Brain microvascular endothelial cell (primary cell): ENCODE measurements around the gene NAP1L1.

Experiments
- DNase-seq: peaks from one replicate; pipeline ENCODE4 v3.0.0-alpha.2; 2020
- H3K27ac ChIP-seq: fragments of 250-450 bp; sonication (Bioruptor Pico); 2 replicates; pipeline ENCODE4 v1.5.1; 2020; ENCODE audit warnings: mild to moderate bottlenecking, moderate library complexity
- H3K27me3 ChIP-seq: fragments of 250-450 bp; sonication (Bioruptor Pico); replicated peaks from 2 replicates; pipeline ENCODE4 v1.5.1; 2020; ENCODE audit warnings: mild to moderate bottlenecking
- H3K36me3 ChIP-seq: fragments of 250-450 bp; sonication (Bioruptor Pico); replicated peaks from 2 replicates; pipeline ENCODE4 v1.5.1; 2020; ENCODE audit warnings: mild to moderate bottlenecking
- H3K4me3 ChIP-seq: 2 replicates; pipeline ENCODE4 v1.5.1; 2011; ENCODE audit warnings: low read depth, mild to moderate bottlenecking, control low read depth, low read length, moderate library complexity
- CTCF ChIP-seq: IDR thresholded peaks from 2 replicates; pipeline ENCODE4 v1.5.1; 2011; ENCODE audit warnings: low read depth, mild to moderate bottlenecking, moderate library complexity, low read length, control low read depth, inconsistent platforms; ENCODE audit errors: missing control alignments
- in situ Hi-C: cut with HindIII; loops from 2 replicates; pipeline ENCODE4 v1.10.0; 2017; ENCODE audit warnings: low sequenced_read_pairs, low pct_ligation_motif_present

Gene NAP1L1

GRCh38 chr12:76117751-76118150 lies 33.3 kb upstream of the NAP1L1 start:
- H3K27me3 ChIP-seq: no peaks in the 10 kb centered on the region
- no peaks in the 10 kb centered on the region for H3K36me3 ChIP-seq
- DNase-seq: no peak
- no peak overlapping the region for H3K27ac ChIP-seq
- no peak for TF ChIP-seq CTCF
- H3K4me3 ChIP-seq: no peak overlapping the region
- in situ Hi-C loops: no loop called here

GRCh38 chr12:76117067-76117691 lies 32.7 kb upstream of the NAP1L1 start:
- in situ Hi-C loops: no loop called here
- TF ChIP-seq CTCF: no peak
- no peak for DNase-seq
- H3K27me3 ChIP-seq: no peaks in the 10 kb centered on the region
- H3K27ac ChIP-seq: no peak overlapping the region
- no peak overlapping the region for H3K4me3 ChIP-seq
- no peaks in the 10 kb centered on the region for H3K36me3 ChIP-seq

- Histone ChIP-seq H3K36me3 (no peaks in the 10 kb centered on the region), H3K27me3 (no peaks in the 10 kb centered on the region), H3K4me3 (no peak overlapping the region), H3K27ac (no peak overlapping the region)
- DNase-seq: no peak
- in situ Hi-C loops: no loop called here
- TF ChIP-seq CTCF: no peak
Measured at GRCh38 chr12:76113800-76114757, 29.6 kb upstream of the NAP1L1 start.

- in situ Hi-C loops: no loop called here
- DNase-seq: no peak
- Histone ChIP-seq H3K27ac (no peak overlapping the region), H3K27me3 (no peaks in the 10 kb centered on the region), H3K4me3 (no peak overlapping the region), H3K36me3 (no peaks in the 10 kb centered on the region)
- no peak for TF ChIP-seq CTCF
Measured at GRCh38 chr12:76111209-76111749, 26.8 kb upstream of the NAP1L1 start.

GRCh38 chr12:76109879-76110278 lies 25.4 kb upstream of the NAP1L1 start:
- in situ Hi-C loops: no loop called here
- TF ChIP-seq CTCF: no peak
- H3K4me3 ChIP-seq: no peak overlapping the region
- no peaks in the 10 kb centered on the region for H3K27me3 ChIP-seq
- H3K36me3 ChIP-seq: no peaks in the 10 kb centered on the region
- no peak overlapping the region for H3K27ac ChIP-seq
- no peak for DNase-seq
